NB4 (cell line): ENCODE results near the gene TOGARAM2.

Source experiments
- DNase-seq: peaks from one replicate; pipeline ENCODE4 v3.0.0; 2010; ENCODE audit warnings: low read depth
- H3K4me3 ChIP-seq: one replicate; pipeline ENCODE4 v1.5.1; 2011; ENCODE audit warnings: mild to moderate bottlenecking, low read depth, low read length, moderate library complexity
- MAX ChIP-seq: IDR thresholded peaks from 2 replicates; pipeline ENCODE4 v1.6.1; 2011; ENCODE audit warnings: low read depth, low read length
- MYC ChIP-seq: IDR thresholded peaks from 2 replicates; pipeline ENCODE4 v1.6.1; 2011; ENCODE audit warnings: low read depth, low read length
- POLR2A ChIP-seq: IDR thresholded peaks from 2 replicates; pipeline ENCODE4 v1.6.1; 2011; ENCODE audit warnings: mild to moderate bottlenecking; ENCODE audit not compliant: insufficient read length; ENCODE audit errors: extremely low read depth
- TF ChIP-seq, protein P1 (sequence below): IDR thresholded peaks from one replicate; pipeline ENCODE4 v1.5.1; 2012; ENCODE audit warnings: low read depth, low read length

TOGARAM2 gene

DNA sequence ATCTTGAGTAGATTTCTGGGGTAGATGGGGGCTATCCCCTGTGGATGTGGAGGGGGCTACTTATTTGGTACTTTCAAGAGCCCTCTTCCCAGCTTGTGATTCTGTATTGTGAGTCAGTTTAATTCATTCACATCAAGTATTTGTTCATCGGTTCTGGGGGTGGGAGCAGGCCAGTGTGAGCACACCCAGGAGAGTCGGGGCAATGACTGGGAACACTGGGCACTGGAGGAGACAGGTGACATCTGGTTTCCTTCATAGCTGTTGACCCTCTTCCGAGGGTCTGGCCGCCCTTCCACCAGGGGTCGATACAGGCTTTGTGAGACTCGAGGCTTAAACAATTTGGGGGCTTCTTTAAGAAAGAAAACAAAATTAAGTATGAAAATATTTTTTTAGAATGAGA lies 2.5 kb upstream of the TOGARAM2 start:
- TF ChIP-seq MYC (no peak), MAX (no peak)
- H3K4me3 ChIP-seq: no peak overlapping the region
- DNase-seq: no peak

DNA sequence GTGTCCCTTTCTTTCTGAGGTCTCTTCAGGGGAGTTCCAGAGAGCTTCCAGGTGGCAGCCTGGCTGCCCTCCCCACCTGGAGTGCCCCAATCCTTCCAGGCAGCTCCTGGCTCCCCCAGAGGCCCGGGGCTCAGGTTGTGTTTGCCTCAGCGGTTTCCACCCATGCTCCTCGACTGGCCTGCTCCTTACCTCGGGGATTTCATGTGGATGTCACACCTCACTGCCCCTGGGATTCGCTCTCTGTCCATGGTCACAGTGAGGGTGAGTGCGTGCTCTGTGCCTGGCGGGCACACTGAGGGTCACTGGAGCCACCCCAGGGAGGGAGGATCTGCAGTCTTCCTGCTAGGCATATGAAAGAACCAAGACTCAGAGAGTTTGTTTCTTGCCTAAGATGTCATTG lies 2.1 kb upstream of the TOGARAM2 start:
- DNase-seq: no peak
- TF ChIP-seq, protein P1, sequence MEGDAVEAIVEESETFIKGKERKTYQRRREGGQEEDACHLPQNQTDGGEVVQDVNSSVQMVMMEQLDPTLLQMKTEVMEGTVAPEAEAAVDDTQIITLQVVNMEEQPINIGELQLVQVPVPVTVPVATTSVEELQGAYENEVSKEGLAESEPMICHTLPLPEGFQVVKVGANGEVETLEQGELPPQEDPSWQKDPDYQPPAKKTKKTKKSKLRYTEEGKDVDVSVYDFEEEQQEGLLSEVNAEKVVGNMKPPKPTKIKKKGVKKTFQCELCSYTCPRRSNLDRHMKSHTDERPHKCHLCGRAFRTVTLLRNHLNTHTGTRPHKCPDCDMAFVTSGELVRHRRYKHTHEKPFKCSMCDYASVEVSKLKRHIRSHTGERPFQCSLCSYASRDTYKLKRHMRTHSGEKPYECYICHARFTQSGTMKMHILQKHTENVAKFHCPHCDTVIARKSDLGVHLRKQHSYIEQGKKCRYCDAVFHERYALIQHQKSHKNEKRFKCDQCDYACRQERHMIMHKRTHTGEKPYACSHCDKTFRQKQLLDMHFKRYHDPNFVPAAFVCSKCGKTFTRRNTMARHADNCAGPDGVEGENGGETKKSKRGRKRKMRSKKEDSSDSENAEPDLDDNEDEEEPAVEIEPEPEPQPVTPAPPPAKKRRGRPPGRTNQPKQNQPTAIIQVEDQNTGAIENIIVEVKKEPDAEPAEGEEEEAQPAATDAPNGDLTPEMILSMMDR: no peak
- TF ChIP-seq MAX (no peak), POLR2A (no peak), MYC (no peak)

DNA sequence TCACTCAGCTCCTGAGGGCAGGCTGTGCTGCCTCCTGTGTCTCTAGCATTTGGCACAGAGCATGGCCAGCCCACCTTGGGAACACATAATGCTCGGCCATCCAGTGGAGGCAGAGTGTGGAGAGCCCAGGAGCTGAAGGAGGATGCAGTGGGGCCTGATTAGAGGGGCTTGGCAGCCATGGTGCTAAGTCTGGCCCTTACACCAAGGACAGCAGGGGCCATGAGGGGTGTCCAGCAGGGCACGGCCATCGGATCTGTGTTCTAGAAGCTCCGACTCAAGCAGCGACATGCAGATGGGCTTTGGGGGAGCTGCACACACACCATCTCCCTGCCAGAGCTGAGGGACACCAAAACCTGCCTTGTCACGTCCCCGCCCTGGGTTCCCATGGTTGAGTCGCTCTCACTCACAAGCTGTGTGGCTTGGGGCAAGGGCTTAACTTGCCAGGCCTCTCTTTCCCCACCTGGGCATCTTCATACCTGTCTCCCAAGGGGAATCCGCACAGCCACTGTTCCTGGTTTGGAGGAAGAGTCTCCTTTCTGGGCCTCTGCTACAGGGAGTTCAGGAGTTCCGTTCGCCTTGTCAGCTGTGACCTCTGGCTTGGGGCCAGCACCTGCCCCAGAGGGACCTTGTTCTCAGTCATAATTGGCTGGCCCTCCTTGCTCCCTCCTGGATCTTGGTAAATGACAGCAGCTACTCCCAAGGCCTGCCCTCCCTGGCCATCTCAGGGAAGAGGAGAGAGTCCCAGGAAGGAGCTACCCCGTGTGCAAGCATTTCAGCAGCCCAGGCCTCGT lies 1.3 kb upstream of the TOGARAM2 start:
- DNase-seq: no peak
- TF ChIP-seq MAX: no peak
- no peak overlapping the region for H3K4me3 ChIP-seq

More for the DNA sequence above, 2.1 kb upstream of the TOGARAM2 start:
- no peak overlapping the region for H3K4me3 ChIP-seq

DNA sequence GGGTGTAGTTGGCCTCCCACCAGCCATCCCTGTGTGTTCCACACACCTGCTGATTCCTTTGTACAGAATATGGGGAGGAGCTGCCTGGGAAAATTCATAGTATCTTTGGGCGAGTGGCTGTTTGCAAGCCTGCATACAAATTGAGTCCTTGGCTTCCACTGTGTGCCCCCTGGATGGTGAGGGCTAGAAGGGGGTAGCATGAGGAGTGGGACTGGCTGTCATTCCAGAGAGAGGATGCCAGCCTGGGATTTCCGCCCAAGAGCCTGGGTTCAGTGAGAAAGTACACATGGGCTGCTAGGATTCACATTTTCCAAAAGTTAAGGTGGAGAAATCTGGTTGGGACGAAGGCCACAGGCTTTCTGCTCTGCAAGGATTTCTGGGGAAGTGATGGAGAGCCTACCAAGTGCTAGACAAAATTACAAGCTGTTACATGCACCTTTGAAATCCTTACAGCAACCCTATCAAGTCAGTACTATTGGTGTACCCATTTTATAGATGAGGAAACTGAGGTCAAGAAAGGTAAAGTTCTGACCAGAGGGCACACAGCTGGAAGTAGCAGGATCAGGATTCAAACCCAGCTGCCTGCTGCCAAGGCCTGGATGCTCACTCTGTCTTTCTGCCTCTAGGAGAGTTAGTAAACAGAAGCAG lies 606 bp upstream of the TOGARAM2 start:
- no peak overlapping the region for H3K4me3 ChIP-seq
- TF ChIP-seq, protein P1: no peak
- no peak for TF ChIP-seq POLR2A
- no peak for TF ChIP-seq MAX
- no peak for TF ChIP-seq MYC
- DNase-seq: no peak

- no peak for DNase-seq
Observed at GRCh38 chr2:28981620-28982376, 700 bp downstream of the TOGARAM2 start.

DNA sequence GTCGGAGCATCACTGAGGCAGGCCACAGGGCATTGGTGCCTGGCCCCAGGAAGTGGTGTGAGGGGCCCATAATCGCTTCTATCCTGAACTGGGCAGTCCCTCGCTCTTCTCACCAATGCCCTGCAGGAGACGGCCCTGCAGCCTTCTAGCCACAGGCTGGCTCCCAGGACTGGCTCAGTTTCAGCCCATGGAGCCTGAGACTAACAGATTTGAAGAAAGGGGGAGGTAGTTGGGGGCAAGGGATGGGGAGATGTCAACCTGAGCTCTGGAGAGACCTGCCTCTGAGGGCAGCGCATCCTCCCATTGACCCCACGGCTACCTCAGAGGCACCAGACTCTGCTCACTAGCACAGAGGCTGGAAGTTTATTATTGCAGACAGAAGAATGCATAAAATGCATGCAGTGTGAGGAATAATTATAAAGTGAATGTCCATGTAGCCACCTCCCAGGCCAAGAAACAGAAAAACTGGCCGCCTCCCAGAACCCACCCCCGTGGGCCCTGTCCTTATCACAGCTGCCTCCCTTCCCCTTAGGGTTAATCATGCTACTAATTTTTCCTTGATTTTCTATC lies 1.4 kb downstream of the TOGARAM2 start:
- DNase-seq: no peak
- TF ChIP-seq MYC: no peak
- no peak overlapping the region for H3K4me3 ChIP-seq

More at GRCh38 chr2:28981620-28982376, 700 bp downstream of the TOGARAM2 start:
- H3K4me3 ChIP-seq: no peak overlapping the region
- TF ChIP-seq POLR2A (no peak), MAX (no peak), MYC (no peak)
- TF ChIP-seq, protein P1: no peak

GRCh38 chr2:28986429-28986828 lies 5.3 kb downstream of the TOGARAM2 start:
- no peak overlapping the region for H3K4me3 ChIP-seq
- TF ChIP-seq, protein P1: no peak
- TF ChIP-seq MAX: no peak; the same call in 1 of the 2 replicates
- TF ChIP-seq MYC: no peak
- no peak for TF ChIP-seq POLR2A
- no peak for DNase-seq
